Measurements from ENCODE around the gene CDAN1. TPM values are rescaled to one million over a fixed set of nuclear protein-coding genes. Genes with fewer than 3 reads are reported as not detected.

The CDAN1 gene
- total and polyA plus RNA-seq, 2 of the 8 experiments (the other 6 are each of a cell fraction or from before 2014, with no cell fraction given): 4.5 to 18.6 TPM

- TF ChIP-seq USF2 (IDR thresholded peaks at IDR 0.05; ENCODE audit: low read length) (no peak), CBX8 (IDR thresholded peaks at IDR 0.05; ENCODE audit: borderline replicate concordance, low read depth, low read length) (no peak), RAD21 (IDR thresholded peaks at IDR 0.05 in 1 of 2, conservative IDR thresholded peaks at IDR 0.05 in 1 of 2; ENCODE audit: low read depth in 2 of 2, low read length in 2 of 2) (no peak), CTBP2 (IDR thresholded peaks at IDR 0.05; ENCODE audit: borderline replicate concordance, insufficient read depth, insufficient read length, low read length) (no peak), TAF7 (optimal IDR thresholded peaks at IDR 0.05; ENCODE audit: borderline replicate concordance, low read depth, low read length) (no peak), CTCF (IDR thresholded peaks at IDR 0.05; ENCODE audit: control extremely low read depth in 1 of 3, insufficient read depth in 1 of 3, low read depth in 1 of 3, low read length in 3 of 3) (no peak)
Observed at GRCh38 chr15:42730135-42730534, 6.8 kb downstream of the CDAN1 start (continued).
